ENCODE results near the gene GLI2.

GLI2 gene

DNA sequence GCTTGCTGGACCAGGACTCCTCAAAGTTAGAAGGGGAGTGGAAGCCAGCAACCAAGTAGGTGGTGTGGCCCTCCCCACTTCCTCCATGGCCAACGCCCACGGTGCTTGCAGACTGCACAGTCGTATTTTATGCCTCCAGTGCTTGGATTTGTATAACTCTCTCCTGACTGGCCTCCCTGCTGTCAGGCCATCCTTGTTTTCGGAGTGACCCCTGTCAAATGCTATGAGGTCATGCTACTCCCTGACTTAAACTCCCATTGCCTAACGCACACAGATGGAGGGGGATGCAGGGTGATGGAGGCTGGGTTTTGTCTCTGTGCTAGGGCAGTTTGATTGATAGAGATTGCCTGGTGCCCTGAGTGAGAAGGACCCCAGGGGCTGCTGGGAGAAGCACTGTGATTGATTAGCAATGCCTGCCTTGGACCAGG, 36.1 kb downstream of the GLI2 start:
- DNase-seq, result no peak

DNA sequence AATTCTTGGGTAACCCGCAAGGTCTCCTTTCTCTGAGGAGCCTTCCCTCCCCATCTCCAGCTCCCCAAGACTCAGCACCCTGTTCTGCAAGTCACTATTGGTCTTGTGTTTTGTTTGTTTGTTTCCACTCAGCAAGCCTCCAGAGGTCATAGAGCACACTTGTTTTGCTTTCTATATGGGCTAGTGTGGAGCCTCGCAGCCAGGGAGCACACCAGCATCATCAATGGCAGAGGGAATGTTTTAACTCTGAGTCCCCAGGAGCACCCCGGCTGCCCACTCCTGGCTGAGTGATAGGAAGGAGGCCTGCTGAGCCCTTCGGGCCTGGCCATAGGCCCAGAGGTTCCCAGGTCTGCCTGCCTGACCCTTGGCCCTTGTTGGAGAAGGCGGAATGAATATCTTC, 36.6 kb downstream of the GLI2 start:
- no peak for DNase-seq

DNA sequence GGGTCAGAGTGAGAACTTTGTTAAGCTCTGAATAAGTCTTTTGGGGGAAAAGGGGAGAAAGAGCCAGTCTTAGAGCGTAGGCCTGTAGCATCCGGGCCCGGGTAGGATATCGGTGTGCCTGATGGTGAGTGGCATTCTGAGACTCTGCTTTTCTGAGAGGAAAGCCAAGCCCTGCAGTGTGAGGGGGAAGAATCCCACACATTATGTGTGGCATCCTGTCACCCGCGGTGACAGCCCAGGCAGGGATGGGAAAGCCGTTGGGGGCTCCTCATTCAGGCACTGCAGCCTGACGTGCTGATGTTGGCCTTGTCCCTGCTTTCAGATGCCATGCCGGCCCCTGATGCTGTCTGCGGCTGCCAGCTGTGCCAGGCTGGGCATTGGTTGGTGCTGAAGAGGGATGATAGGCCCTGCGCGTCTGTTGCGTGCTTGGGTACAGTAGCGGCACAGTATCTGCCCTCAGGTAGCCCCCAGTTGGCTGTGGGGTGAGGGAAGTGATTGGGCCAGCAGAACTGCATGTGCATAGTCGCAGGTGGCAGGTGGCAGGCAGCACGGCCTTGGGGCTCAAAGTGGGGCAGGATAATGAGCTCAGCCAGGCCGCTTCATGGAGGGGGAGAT, 37.6 kb downstream of the GLI2 start:
- DNase-seq, result no peak

DNA sequence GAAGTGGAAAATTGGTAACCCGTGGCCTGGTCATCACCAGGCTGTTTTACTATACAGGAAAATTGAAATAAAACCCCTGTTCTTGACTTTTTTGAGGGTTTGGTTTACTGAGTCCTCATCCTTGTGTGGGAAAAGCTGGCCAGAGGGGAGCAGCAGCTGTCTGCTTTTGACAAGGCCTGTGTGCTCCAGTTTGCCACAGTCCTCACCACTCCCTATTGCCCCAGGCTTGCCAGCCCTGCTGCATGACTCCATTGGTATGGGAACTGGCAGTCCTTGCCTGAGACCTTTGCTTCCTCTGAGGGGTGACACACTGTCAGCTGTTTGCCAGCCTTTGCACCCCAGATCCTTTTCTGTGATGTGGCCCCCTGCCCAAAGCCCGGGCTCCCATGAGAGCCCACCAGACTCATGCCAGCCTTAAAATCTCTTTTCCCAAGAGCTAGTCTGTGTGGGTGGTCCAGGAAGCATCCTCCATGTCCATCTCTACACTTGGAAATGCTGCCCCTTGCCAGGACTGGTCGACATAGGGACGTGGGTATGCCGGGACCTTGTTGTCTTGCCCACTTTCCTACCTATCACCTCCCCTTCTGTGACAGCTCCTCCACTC, 39.0 kb downstream of the GLI2 start:
- DNase-seq, result no peak

DNA sequence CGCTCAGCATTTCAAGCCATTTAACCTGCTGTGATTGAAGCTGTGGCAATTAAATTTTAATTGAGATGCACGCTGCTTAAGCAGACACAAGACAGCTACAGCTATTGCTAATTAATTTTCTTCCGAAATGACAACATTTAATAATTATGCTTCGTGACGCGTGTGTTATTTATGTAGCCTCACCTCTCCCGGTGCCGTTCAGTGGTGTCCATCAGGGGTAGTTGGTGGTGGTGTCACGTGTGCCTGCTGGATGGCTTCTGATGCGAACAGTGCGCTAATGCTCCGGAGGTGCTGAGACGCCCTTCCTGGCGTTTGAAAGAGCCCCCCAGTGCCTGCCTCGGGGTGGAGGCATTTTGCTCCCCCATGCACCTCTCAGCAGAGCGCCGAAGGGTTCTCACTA, 39.5 kb downstream of the GLI2 start:
- no peak for DNase-seq

DNA sequence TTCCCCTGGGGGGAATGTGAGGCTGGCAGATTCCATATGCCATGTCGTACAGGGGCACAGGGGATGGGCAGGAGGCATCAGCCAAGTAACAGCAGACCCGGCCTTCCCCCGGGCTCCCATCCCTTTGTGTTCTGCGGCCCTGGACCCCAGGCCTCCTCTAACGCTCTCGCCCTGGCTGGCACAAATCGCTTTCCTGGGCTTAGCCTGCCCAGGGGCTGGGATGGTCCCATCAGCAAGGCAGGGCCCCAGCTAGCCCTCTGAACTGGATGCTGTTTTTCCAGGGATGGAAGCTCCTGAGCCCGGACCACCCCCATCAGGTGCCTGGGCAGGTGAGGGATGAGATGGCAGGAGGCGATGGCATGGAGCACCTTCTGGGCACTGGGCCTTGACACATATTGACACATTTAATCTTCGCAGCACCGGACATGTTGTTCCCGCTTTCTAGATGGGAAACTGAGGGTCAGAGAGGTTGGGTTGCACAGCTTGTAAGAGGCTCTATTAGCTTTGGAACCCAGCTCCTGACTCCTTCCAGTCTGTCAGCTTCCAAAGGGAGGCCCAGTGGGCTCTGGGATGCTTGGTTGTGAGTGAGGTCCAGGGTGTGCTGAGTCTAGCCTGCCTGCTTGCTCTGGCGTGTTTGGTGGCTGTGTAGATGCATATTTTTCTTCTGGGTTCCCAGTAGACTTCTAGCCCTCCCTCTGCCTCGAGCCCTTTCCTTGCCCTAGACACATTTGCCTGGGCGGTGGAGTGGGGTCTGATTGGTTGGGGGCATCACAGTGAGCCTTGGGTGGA, 40.3 kb downstream of the GLI2 start:
- no peak for DNase-seq

DNA sequence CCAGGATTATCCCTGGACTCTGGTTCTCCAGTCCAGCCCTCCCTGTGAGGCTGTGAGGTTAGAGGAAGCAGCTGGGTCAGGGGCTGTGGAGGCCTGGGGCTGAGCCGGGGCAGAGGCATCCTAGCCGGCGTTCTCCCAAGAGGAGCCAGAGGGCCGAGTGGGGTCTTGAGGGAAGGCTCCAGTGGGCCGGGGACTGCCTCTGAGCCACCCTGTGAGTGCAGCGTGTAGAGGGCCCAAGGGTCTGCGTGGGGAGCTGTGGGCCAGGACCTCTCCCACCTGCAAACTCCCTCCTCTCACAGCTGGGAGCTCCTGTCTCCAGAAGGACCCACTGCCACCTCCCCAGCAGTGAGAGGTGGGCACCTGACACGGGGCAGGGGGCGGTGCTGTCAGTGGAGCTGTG, 41.0 kb downstream of the GLI2 start:
- DNase-seq, result no peak

DNA sequence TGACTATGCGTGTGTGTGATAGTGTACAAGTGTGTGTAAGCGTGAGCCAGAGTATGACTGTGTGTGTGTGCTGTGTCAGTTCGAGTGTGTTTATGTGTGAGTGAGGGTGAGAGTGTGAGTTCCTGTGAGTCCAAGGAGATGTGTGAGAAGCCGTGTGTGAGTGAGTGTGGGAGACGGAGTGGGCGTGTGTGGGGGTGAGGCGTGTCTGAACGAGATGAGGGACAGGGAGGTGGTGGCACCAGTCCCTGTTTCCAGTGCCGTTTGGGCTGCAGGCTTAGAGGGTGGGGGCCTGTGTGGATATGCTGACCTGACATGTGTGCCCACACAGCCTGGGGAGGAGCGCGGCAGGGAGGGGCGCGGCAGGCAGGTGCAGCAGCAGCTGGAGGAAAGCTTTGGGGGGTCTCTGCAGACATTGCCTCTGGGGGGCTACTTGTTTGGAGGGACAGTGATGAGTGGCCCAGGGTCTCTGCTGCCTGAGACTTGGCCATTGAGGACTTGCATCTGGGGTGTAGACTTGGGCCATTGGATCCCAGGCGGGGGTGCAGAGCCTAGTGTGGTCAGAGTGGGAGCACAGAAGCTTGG, 41.6 kb downstream of the GLI2 start:
- DNase-seq, result no peak

DNA sequence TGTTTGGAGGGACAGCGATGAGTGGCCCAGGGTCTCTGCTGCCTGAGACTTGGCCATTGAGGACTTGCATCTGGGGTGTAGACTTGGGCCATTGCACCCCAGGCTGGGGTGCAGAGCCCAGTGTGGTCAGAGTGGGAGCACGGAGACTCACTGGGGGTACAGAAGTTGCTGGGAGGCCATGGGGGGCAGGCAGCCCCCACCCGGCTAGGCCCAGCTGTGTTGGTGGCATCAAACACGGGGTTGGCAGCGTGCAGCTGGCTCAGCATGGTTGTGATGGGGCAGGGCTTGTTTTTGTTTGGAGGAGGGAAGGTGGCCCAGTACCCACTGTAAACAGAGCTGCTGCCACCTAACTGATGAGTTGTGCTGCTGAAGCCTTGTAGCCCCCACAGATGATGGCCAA, 42.1 kb downstream of the GLI2 start:
- no peak for DNase-seq

DNA sequence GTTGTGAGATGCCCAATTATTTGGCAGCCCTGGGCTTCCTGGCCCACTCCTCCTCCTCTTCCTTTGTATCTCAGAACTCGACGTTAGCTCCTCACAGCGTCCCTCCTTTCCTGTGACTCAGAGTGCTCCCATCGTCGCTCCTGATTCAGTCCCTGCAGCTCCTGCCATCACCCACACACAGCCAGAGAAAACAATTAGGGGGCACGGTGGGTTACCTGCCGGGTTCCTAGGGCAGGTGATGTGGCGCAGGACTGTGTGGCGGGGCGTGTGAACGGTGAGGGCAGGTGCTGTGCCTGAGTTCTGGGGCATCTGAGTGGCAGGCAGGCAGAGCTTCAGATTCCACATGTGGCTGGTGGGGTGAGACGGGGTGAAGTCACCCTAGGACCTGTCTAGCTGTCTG, 42.6 kb downstream of the GLI2 start:
- DNase-seq, result no peak

DNA sequence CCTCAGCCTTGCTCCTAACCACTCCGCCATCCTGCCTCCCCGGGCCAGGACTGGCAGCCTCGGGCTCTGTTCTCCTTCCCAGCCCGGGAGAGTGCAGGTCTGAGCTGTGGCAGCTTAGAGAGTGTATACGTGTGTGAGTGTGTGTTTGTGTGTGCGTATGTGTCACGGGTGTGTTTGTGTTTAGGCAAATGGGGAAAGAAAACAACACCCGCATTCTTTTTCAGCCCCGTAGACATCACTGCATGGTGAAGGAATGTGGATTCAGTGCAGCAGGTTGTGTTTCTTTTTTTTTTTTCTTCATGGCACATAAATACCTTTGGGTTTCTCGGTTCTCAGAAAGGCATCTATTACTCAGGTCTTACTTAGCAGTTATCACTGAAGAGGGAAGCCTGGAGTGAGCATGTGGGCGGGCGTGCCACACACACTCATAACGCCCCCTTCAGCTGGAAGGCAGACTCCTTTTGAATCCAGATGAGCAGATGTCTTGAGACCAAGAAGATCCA, 44.2 kb downstream of the GLI2 start:
- DNase-seq, result no peak

DNA sequence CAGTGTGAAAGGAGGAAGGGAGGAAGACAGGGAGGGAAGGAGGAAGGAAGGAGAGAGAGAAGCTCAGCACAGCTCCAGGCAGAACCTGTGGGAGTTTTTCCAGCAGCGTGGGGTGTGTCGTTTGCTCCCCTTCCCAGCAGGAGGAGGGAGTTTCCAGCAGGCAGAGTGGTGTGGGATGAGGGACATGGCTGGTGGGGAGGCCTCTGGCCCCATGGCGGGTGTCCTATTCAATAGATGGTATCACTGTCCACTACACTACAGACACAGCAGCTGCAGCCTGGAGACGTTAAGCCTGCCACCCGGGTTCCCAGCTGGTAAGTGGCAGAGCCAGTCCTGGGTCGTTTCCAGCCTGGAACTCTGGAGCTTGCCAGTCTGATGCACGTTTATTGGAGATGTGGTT, 44.7 kb downstream of the GLI2 start:
- no peak for DNase-seq

DNA sequence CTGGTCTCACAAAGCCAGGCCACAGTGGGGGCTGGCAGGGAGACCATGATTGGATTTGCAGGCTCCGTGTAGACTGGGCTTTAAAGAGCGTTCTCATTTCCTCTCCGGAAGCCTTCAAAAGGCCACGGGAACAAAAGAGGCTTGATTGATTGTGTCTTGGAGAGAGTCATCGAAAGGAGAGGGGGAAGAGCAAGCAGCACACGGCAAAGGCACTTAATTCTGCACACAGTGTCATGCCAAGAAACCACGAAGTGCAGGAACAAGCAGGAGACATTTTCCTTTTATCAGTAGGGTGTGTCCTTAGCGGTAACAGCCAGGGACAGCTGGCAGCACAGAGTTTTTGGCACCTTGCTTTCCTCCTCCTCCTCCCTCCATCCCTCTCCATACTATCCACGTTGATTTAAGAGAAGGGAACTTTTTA, 47.7 kb downstream of the GLI2 start:
- no peak for DNase-seq

DNA sequence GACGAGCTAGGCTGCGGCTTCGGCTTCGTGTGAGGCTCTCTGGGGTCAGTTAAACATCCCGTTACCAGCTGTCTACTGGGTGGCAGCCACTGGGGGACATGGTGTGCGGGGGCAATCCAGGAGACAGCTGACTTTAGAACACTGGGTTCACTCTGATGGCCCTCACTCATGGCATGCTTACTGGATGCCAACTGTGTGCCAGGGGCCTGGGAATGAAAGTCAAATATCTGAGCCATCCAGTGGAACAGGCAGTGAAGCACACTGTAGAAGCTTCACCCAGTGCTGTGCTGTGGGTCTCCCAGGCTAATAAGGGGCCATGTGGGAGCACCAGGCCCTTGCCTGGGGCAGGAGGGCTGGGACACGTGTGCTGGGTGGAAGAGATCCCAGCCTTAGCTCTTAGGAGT, 48.3 kb downstream of the GLI2 start:
- DNase-seq, result no peak
